ENCODE data around the gene DLG2. TPM values are rescaled to one million over a fixed set of nuclear protein-coding genes. Genes with fewer than 3 reads are reported as not detected.

The DLG2 gene
- polyA plus RNA-seq, 3 donors: 0.24 to 0.39 TPM; not detected in 1

- H3K27ac Mint-ChIP-seq: no peak overlapping the region
- no peak overlapping the region for H2AFZ ChIP-seq (ENCODE audit: insufficient read depth, low read depth, low read length, poor library complexity, severe bottlenecking)
- no peaks in the 10 kb centered on the region for H3K4me1 Mint-ChIP-seq
- no peak overlapping the region for H3K4me3 Mint-ChIP-seq
- no peaks in the 10 kb centered on the region for H3K36me3 ChIP-seq (replicated peaks in 1 of 2; ENCODE audit: control insufficient read depth in 1 of 2, insufficient read depth in 2 of 2, low read length in 2 of 2)
- no peak for DNase-seq
- H3K36me3 Mint-ChIP-seq: no peaks in the 10 kb centered on the region
- H3K4me3 ChIP-seq (replicated peaks in 1 of 3; ENCODE audit: low read depth in 2 of 3, low read length in 3 of 3): no peak overlapping the region
- H3K27me3 ChIP-seq (ENCODE audit: control insufficient read depth in 2 of 2, insufficient read depth in 2 of 2, low read length in 2 of 2): no peaks in the 10 kb centered on the region
- H3K9me3 Mint-ChIP-seq: peaks cover 0 to 20% (median 9%) of the 10 kb centered on the region in 7 donors
- no peak overlapping the region for H3K4me2 ChIP-seq (replicated peaks; ENCODE audit: extremely low read depth, low read length, poor library complexity, severe bottlenecking)
- peaks cover 13 to 14% of the 10 kb centered on the region in 2 donors for H3K9me3 ChIP-seq (replicated peaks in 1 of 2; ENCODE audit: control insufficient read depth in 1 of 2, insufficient read depth in 1 of 2, low read length in 2 of 2)
- no peak for TF ChIP-seq CTCF (IDR thresholded peaks at IDR 0.05)
- H3K4me1 ChIP-seq (ENCODE audit: control insufficient read depth in 1 of 2, insufficient read depth in 2 of 2, low read length in 2 of 2): no peaks in the 10 kb centered on the region
- no peaks in the 10 kb centered on the region for H3K27me3 Mint-ChIP-seq (ENCODE audit: low read depth in 3 of 3)
- H3K79me2 ChIP-seq (ENCODE audit: insufficient read depth, low read length): no peaks in the 10 kb centered on the region
- intact Hi-C loops (cut with micrococcal nuclease): no loop called here
- H3K27ac ChIP-seq (ENCODE audit: low read depth in 1 of 2, low read length in 2 of 2): no peak overlapping the region
- H4K20me1 ChIP-seq (ENCODE audit: insufficient read depth, low read length): no peaks in the 10 kb centered on the region
- H3K9ac ChIP-seq (ENCODE audit: insufficient read depth, low read length, poor library complexity, severe bottlenecking): no peak overlapping the region
Measured at GRCh38 chr11:85385547-85385946, 241.6 kb downstream of the DLG2 start.

- no peak overlapping the region for H3K4me3 Mint-ChIP-seq
- Histone ChIP-seq H3K9ac (ENCODE audit: insufficient read depth, low read length, poor library complexity, severe bottlenecking) (no peak overlapping the region), H2AFZ (ENCODE audit: insufficient read depth, low read depth, low read length, poor library complexity, severe bottlenecking) (no peak overlapping the region), H3K27ac (ENCODE audit: low read depth in 1 of 2, low read length in 2 of 2) (no peak overlapping the region), H3K4me3 (replicated peaks in 1 of 3; ENCODE audit: low read depth in 2 of 3, low read length in 3 of 3) (no peak overlapping the region), H3K79me2 (ENCODE audit: insufficient read depth, low read length) (no peaks in the 10 kb centered on the region), H3K9me3 (replicated peaks in 1 of 2; ENCODE audit: control insufficient read depth in 1 of 2, insufficient read depth in 1 of 2, low read length in 2 of 2) (peaks cover 14 to 17% of the 10 kb centered on the region in 2 donors), H3K27me3 (ENCODE audit: control insufficient read depth in 2 of 2, insufficient read depth in 2 of 2, low read length in 2 of 2) (no peaks in the 10 kb centered on the region), H4K20me1 (ENCODE audit: insufficient read depth, low read length) (no peaks in the 10 kb centered on the region), H3K36me3 (replicated peaks in 1 of 2; ENCODE audit: control insufficient read depth in 1 of 2, insufficient read depth in 2 of 2, low read length in 2 of 2) (no peaks in the 10 kb centered on the region), H3K4me1 (ENCODE audit: control insufficient read depth in 1 of 2, insufficient read depth in 2 of 2, low read length in 2 of 2) (no peaks in the 10 kb centered on the region), H3K4me2 (replicated peaks; ENCODE audit: extremely low read depth, low read length, poor library complexity, severe bottlenecking) (no peak overlapping the region)
- intact Hi-C loops (cut with micrococcal nuclease): no loop called here
- DNase-seq: no peak
- H3K4me1 Mint-ChIP-seq: no peaks in the 10 kb centered on the region
- H3K27ac Mint-ChIP-seq: no peak overlapping the region
- no peaks in the 10 kb centered on the region for H3K36me3 Mint-ChIP-seq
- no peak for TF ChIP-seq CTCF (IDR thresholded peaks at IDR 0.05)
- H3K9me3 Mint-ChIP-seq: peaks cover 0 to 20% (median 9%) of the 10 kb centered on the region in 7 donors
- H3K27me3 Mint-ChIP-seq (ENCODE audit: low read depth in 3 of 3): no peaks in the 10 kb centered on the region
- no CpG with 5 or more reads among the region's 1 CpG for WGBS (ENCODE audit: insufficient coverage)
Measured at GRCh38 chr11:85385111-85385510, 242.0 kb downstream of the DLG2 start.

All from CD14-positive monocyte (primary cell).